Osteoblast (primary cell): ENCODE measurements around the gene PIP4K2B. TPM values are rescaled to one million over a fixed set of nuclear protein-coding genes. Genes with fewer than 3 reads are reported as not detected.
A peak's percentile ranks its signal among the peaks of the same experiment; 100 is the strongest.
"Not testable (repeated sequence)": the region's sequence is repeated elsewhere in the genome, so short reads cannot be mapped to it uniquely, and the experiment has no call there.

Experiments
- DNase-seq: peaks from one replicate; pipeline ENCODE4 v3.0.0; 2011; ENCODE audit warnings: low spot score, mixed read lengths; ENCODE audit not compliant: insufficient read length; ENCODE audit errors: missing footprints
- H2AFZ ChIP-seq: 2 replicates; pipeline ENCODE4 v1.6.0; 2011; ENCODE audit warnings: mild to moderate bottlenecking, low read length
- H3K27ac ChIP-seq: 2 replicates; pipeline ENCODE4 v1.5.1; 2011; ENCODE audit warnings: mild to moderate bottlenecking, low read depth, low read length, moderate library complexity
- H3K27me3 ChIP-seq: 2 replicates; pipeline ENCODE4 v1.6.0; 2012; ENCODE audit warnings: mild to moderate bottlenecking, control low read depth, inconsistent platforms, low read length, moderate library complexity; ENCODE audit not compliant: insufficient read depth
- H3K36me3 ChIP-seq: 2 replicates; pipeline ENCODE4 v1.5.1; 2011; ENCODE audit warnings: mild to moderate bottlenecking, low read length, control low read depth, moderate library complexity; ENCODE audit not compliant: insufficient read depth
- H3K4me1 ChIP-seq: 2 replicates; pipeline ENCODE4 v1.5.1; 2011; ENCODE audit warnings: mild to moderate bottlenecking, low read length, control low read depth, moderate library complexity; ENCODE audit not compliant: insufficient read depth
- H3K4me2 ChIP-seq: 2 replicates; pipeline ENCODE4 v1.6.0; 2011; ENCODE audit warnings: mild to moderate bottlenecking, low read length; ENCODE audit not compliant: insufficient read depth
- H3K4me3 ChIP-seq: fragments of 200-600 bp; sonication (generic); 3 replicates; pipeline ENCODE4 v1.5.1; 2012; ENCODE audit warnings: mild to moderate bottlenecking, low read length, inconsistent platforms; ENCODE audit not compliant: insufficient read depth
- H3K79me2 ChIP-seq: 2 replicates; pipeline ENCODE4 v1.6.0; 2012; ENCODE audit warnings: mild to moderate bottlenecking, low read length, control low read depth, inconsistent platforms; ENCODE audit not compliant: insufficient read depth
- H3K9me3 ChIP-seq: 2 replicates; pipeline ENCODE4 v1.5.1; 2011; ENCODE audit warnings: low read depth, low read length, control low read depth
- H4K20me1 ChIP-seq: 2 replicates; pipeline ENCODE4 v1.6.0; 2012; ENCODE audit warnings: mild to moderate bottlenecking, low read length, control low read depth; ENCODE audit not compliant: insufficient read depth
- total RNA-seq: library from RNA; depleted of rRNA; stranded (reverse); fragments of >200 nt; gene quantifications from 2 replicates; pipeline ENCODE4 v1.2.3, GENCODE V29; 2012
- TF ChIP-seq, protein P1 (sequence below): IDR thresholded peaks from 2 replicates; pipeline ENCODE4 v1.5.1; 2011; ENCODE audit warnings: mild to moderate bottlenecking, low read depth, low read length, moderate library complexity; ENCODE audit errors: extremely low read depth

Gene PIP4K2B
- total RNA-seq, 1 donor: 48.1 TPM

DNA sequence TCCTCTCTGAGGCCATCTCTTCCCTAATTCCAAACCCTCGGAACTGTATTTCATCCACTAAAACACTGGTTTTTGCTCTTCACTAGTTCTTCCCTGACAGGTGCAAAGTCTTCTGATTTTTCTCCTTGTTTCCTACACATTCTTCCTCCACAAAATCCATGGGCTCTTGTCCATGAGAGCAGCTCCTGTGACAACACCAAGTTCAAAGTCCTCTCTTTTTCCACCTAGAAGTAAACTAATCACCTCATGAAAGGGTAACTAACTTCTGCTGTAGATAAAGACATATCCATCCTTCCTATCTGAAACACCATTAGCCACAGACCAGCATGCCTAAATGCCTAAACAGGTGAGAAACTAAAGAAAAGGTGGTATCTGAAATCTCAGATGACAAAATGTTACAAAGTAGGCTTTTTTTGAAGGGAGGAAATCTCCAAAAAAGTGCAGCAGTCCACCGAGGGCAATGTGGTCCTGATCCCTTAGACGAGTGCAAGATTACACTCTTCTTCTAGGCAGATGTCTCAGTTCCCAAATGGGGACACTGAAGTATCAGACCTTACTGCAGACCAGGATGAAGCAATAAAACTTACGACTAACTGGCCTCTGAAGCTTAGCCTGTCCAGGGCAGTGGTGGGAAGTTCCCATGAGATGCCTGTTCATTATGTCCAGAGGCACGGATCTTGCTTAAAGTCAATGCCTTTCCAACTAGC, 2.8 kb downstream of the PIP4K2B start:
- no peak for DNase-seq
- peaks cover 17% of the 10 kb centered on the region for H3K36me3 ChIP-seq
- H4K20me1 ChIP-seq: peaks cover 38% of the 10 kb centered on the region
- H3K4me1 ChIP-seq: peaks cover 20% of the 10 kb centered on the region
- no peak overlapping the region for H3K4me3 ChIP-seq
- no peaks in the 10 kb centered on the region for H3K27me3 ChIP-seq
- TF ChIP-seq, protein P1, sequence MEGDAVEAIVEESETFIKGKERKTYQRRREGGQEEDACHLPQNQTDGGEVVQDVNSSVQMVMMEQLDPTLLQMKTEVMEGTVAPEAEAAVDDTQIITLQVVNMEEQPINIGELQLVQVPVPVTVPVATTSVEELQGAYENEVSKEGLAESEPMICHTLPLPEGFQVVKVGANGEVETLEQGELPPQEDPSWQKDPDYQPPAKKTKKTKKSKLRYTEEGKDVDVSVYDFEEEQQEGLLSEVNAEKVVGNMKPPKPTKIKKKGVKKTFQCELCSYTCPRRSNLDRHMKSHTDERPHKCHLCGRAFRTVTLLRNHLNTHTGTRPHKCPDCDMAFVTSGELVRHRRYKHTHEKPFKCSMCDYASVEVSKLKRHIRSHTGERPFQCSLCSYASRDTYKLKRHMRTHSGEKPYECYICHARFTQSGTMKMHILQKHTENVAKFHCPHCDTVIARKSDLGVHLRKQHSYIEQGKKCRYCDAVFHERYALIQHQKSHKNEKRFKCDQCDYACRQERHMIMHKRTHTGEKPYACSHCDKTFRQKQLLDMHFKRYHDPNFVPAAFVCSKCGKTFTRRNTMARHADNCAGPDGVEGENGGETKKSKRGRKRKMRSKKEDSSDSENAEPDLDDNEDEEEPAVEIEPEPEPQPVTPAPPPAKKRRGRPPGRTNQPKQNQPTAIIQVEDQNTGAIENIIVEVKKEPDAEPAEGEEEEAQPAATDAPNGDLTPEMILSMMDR: no peak
- H2AFZ ChIP-seq: no peak overlapping the region
- peak overlapping the region; percentile 93 for H3K4me2 ChIP-seq
- H3K27ac ChIP-seq: peak overlapping the region; percentile 8
- H3K9me3 ChIP-seq: no peaks in the 10 kb centered on the region
- H3K79me2 ChIP-seq: peaks cover 76% of the 10 kb centered on the region

GRCh38 chr17:38794221-38794620, 5.1 kb downstream of the PIP4K2B start:
- Histone ChIP-seq H3K27me3 (no peaks in the 10 kb centered on the region), H2AFZ (no peak overlapping the region), H4K20me1 (peaks cover 46% of the 10 kb centered on the region), H3K4me3 (no peak overlapping the region), H3K4me2 (no peak overlapping the region), H3K9me3 (no peaks in the 10 kb centered on the region), H3K4me1 (peaks cover 29% of the 10 kb centered on the region), H3K27ac (no peak overlapping the region), H3K79me2 (peaks cover 98% of the 10 kb centered on the region), H3K36me3 (peaks cover 10% of the 10 kb centered on the region)
- TF ChIP-seq, protein P1: no peak
- no peak for DNase-seq

- peaks cover 96% of the 10 kb centered on the region for H3K79me2 ChIP-seq
- peaks cover 17% of the 10 kb centered on the region for H3K36me3 ChIP-seq
Measured at GRCh38 chr17:38791162-38791561, 8.2 kb downstream of the PIP4K2B start.

GRCh38 chr17:38790148-38790707, 9.1 kb downstream of the PIP4K2B start:
- not testable (repeated sequence) for H3K9me3 ChIP-seq, H2AFZ ChIP-seq, H3K27ac ChIP-seq, H3K27me3 ChIP-seq, H3K4me3 ChIP-seq, DNase-seq
- H3K79me2 ChIP-seq: peaks cover 94% of the 10 kb centered on the region
- peaks cover 17% of the 10 kb centered on the region for H3K4me1 ChIP-seq
- H3K4me2 ChIP-seq: peak overlapping the region; percentile 49
- H4K20me1 ChIP-seq: peaks cover 33% of the 10 kb centered on the region
- H3K36me3 ChIP-seq: peaks cover 19% of the 10 kb centered on the region

More at GRCh38 chr17:38791162-38791561, 8.2 kb downstream of the PIP4K2B start:
- H4K20me1 ChIP-seq: peaks cover 37% of the 10 kb centered on the region
- H3K27ac ChIP-seq: no peak overlapping the region
- peaks cover 17% of the 10 kb centered on the region for H3K4me1 ChIP-seq
- H3K4me3 ChIP-seq: no peak overlapping the region
- H2AFZ ChIP-seq: no peak overlapping the region
- H3K27me3 ChIP-seq: no peaks in the 10 kb centered on the region
- DNase-seq: no peak
- H3K9me3 ChIP-seq: no peaks in the 10 kb centered on the region
- TF ChIP-seq, protein P1: no peak
- no peak overlapping the region for H3K4me2 ChIP-seq
